Mucosa of stomach (tissue), 1 donor: ENCODE results near the gene TKTL1.

ENCODE experiments used
- H3K27me3 ChIP-seq: one replicate; pipeline ENCODE4 v1.7.0; 2013; ENCODE audit warnings: mild to moderate bottlenecking, low read length; ENCODE audit not compliant: control insufficient read depth, insufficient read depth
- H3K36me3 ChIP-seq: one replicate; pipeline ENCODE4 v1.7.0; 2013; ENCODE audit warnings: low read length; ENCODE audit not compliant: control insufficient read depth, insufficient read depth
- H3K4me1 ChIP-seq: one replicate; pipeline ENCODE4 v1.7.0; 2013; ENCODE audit warnings: mild to moderate bottlenecking, low read length; ENCODE audit not compliant: control insufficient read depth, insufficient read depth
- H3K4me3 ChIP-seq: one replicate; pipeline ENCODE4 v1.7.0; 2013; ENCODE audit warnings: low read length
- H3K9ac ChIP-seq: one replicate; pipeline ENCODE4 v1.7.0; 2013; ENCODE audit warnings: mild to moderate bottlenecking, low read length, moderate library complexity
- H3K9me3 ChIP-seq: one replicate; pipeline ENCODE4 v1.7.0; 2013; ENCODE audit warnings: mild to moderate bottlenecking, low read length, moderate library complexity; ENCODE audit not compliant: control insufficient read depth
- donor health status: Pancreatic carcinoma.

Gene TKTL1

DNA sequence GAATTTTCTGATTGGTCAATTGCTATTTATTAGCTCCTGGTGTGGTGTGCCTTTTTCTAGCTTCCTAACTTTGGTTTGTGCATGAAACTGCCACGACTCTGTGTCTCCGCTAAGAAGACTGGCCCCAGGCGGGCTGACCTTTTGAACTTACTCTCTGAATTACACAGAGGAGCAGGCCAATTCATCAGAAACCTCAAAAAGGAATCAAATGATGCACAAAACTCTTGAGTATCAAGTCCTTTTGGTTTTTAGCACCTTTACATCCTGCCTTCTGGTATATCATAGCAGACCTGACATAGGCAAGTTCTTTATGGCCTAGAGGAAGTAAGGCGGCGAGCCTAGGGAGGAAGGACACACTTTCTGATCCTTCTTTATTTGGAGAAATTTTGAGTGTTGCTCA is 17.6 kb downstream of the TKTL1 start:
- Histone ChIP-seq H3K9ac (no peak overlapping the region), H3K9me3 (no peaks in the 10 kb centered on the region), H3K4me3 (no peak overlapping the region), H3K4me1 (no peaks in the 10 kb centered on the region), H3K36me3 (no peaks in the 10 kb centered on the region), H3K27me3 (no peaks in the 10 kb centered on the region)

DNA sequence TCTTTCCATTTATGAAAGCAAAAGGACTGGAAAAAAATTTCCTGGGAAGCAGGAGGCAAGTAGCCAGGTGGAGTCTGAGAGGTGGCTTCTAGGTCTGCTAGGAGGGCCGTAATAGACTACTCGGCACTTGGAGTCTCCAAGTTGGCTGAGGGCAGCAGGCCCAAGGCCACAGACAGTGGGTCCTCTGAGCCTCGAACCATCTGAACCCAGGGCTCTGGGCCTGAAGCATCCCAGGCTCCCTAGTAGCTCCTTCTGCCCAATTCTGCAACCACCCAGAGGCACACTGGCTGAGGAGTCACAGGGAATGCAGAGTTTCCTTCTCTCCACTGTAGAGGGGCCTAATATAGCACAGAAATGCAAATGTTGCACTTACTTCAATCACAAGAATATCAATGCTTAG is 19.8 kb downstream of the TKTL1 start:
- Histone ChIP-seq H3K27me3 (no peaks in the 10 kb centered on the region), H3K4me3 (no peak overlapping the region), H3K4me1 (no peaks in the 10 kb centered on the region), H3K36me3 (no peaks in the 10 kb centered on the region), H3K9me3 (no peaks in the 10 kb centered on the region), H3K9ac (no peak overlapping the region)

DNA sequence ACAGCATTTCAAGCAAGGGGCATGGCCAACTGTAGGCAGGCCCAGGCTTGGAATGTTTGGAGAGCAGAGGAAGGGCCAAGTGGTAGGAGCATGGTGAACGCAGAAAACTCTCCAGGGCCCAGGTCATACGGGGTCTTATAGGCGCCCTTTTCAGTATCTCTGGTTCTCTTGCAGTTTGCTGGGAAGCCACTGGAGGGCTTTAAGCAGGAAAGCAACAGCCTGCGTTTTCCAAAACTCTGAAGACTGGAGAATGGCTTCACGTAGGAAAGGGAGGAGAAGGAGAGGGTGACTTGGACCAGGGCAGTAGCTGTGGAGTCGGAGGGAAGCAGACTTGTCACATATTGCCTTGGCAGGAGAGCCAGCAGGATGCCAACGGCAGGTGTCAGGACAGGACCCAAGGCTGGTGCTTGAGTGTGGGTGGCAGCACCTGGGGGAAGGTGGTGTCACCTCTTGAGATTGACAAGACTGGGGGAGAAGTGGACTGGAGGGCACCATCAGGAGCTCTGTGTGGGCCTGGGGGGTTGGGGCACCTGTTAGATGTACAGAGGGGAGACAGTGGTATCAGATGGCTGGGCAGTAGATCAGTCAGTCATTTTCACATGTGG is 21.9 kb downstream of the TKTL1 start:
- H3K9ac ChIP-seq, result no peak overlapping the region
- no peaks in the 10 kb centered on the region for H3K4me1 ChIP-seq
- H3K27me3 ChIP-seq, result no peaks in the 10 kb centered on the region
- H3K9me3 ChIP-seq, result no peaks in the 10 kb centered on the region
- H3K36me3 ChIP-seq, result no peaks in the 10 kb centered on the region
- no peak overlapping the region for H3K4me3 ChIP-seq

DNA sequence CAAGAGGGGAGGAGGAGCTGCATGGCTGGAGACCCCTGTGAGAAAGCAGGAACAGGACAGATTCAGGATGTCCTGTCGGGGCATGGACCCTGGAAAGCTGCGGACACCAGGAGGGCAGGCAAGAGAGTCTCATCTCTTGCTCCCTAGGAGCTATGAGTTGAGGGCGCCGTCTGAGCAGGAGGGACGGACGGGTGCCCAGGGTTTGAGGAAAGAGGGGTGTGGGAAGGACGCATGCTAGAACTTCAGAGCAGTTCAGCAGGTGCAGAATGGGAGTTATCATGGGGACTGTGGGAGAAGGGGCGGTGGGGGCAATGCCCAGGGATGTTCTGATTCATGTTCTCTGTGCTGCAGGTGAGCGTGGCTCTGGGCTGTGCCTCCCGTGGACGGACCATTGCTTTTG is 24.8 kb downstream of the TKTL1 start:
- Histone ChIP-seq H3K27me3 (no peaks in the 10 kb centered on the region), H3K9me3 (no peaks in the 10 kb centered on the region), H3K9ac (no peak overlapping the region), H3K4me3 (no peak overlapping the region), H3K36me3 (no peaks in the 10 kb centered on the region), H3K4me1 (no peaks in the 10 kb centered on the region)

DNA sequence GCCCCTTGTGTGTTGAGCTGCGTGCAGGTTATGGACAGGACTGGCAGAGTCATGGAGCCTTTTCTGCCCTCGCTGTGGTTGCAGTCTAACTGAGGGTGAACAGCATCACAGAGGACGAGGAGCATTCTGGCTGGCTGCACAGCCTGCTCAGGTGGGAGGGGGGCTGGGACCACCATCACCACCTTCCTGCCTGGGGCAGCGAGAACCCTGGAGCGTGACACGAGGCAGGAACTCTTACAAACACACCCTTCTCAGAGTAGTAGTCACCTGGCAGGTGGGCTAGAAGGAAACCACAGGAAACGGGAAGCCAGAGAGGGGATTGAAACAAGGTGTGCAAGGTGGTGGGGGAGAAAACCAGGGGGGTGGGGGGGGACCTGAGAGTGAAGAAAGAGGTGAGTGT is 25.6 kb downstream of the TKTL1 start:
- no peak overlapping the region for H3K9ac ChIP-seq
- H3K4me1 ChIP-seq, result no peaks in the 10 kb centered on the region
- H3K36me3 ChIP-seq, result no peaks in the 10 kb centered on the region
- H3K27me3 ChIP-seq, result no peaks in the 10 kb centered on the region
- no peaks in the 10 kb centered on the region for H3K9me3 ChIP-seq
- no peak overlapping the region for H3K4me3 ChIP-seq

DNA sequence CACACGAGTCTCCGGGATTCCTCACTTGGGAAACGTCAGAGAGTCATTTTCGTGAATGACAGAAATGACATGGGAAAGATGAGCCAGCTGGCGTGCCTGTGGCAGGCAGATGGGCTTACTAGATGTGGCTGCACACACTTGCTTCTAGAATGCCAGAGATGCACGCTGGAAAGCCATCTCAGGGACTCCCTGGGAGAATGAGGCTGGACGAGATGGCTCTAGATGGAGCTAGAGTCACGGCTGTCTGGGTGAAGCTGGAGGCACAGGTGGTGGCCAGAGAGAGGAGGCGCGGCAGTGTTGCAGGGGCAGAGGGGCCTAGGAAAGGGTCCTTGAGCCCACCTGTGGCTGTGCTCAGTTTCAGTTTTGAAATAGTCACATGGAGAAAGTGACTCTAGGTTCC is 26.0 kb downstream of the TKTL1 start:
- Histone ChIP-seq H3K4me1 (no peaks in the 10 kb centered on the region), H3K4me3 (no peak overlapping the region), H3K9me3 (no peaks in the 10 kb centered on the region), H3K36me3 (no peaks in the 10 kb centered on the region), H3K9ac (no peak overlapping the region), H3K27me3 (no peaks in the 10 kb centered on the region)

DNA sequence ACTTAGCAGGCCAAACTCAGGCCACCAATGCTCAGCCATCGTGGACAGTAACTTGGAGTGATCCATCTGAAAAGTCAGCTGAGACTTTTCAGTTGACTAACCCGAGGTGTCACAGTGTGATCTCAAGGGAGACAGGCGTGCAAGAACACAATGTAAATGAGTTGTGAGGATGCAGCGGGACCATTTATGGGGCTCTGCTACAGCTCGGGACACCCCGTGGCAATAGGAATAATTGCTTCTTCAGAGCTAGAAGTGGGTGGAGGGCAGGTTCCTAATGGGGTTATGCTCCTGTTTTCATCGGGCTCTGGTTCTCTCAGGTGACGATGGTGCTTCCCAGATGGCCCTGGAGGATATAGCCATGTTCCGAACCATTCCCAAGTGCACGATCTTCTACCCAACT is 27.3 kb downstream of the TKTL1 start:
- Histone ChIP-seq H3K36me3 (no peaks in the 10 kb centered on the region), H3K4me3 (no peak overlapping the region), H3K27me3 (no peaks in the 10 kb centered on the region), H3K4me1 (no peaks in the 10 kb centered on the region), H3K9ac (no peak overlapping the region), H3K9me3 (no peaks in the 10 kb centered on the region)

DNA sequence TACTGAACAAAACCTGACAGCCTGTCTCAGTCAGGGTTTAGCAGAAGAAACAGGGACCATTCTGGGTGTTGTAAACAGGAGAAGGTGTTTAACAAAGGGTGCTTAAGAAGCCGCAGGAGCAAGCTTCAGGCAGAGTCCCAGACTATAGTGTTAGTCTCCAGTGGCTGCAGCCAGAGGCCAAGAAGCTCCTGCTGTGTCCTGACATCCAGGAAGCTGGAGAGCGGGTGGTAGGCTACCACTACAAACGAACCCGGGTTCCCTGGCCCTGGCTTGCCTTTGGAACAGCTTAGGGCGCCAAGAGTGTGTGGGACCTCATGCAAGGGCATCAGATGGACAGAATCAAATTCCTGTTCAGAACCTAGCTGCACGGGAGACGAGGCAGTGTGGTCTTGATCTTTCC is 27.9 kb downstream of the TKTL1 start:
- Histone ChIP-seq H3K27me3 (no peaks in the 10 kb centered on the region), H3K36me3 (no peaks in the 10 kb centered on the region), H3K4me1 (no peaks in the 10 kb centered on the region), H3K9ac (no peak overlapping the region), H3K9me3 (no peaks in the 10 kb centered on the region), H3K4me3 (no peak overlapping the region)

DNA sequence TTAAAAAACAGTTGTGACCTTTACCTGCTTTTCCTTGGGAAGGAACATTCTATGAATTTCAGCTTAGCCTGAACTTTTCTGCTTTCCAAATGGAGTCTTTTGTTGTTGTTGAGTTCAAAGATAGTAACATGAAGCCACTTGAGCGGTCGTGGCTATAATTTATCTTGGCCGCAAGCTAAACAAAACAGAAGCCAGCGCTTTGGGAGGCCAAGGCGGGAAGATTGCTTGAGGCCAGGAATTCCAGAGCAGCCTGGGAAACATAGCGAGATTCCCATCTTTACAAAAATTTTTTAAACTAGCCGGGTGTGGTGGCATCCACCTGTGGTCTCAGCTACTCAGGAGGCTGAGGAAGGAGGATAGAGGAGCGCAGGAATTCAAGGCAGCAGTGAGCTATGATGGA is 29.9 kb downstream of the TKTL1 start:
- no peaks in the 10 kb centered on the region for H3K36me3 ChIP-seq
- no peaks in the 10 kb centered on the region for H3K9me3 ChIP-seq
- H3K4me3 ChIP-seq, result no peak overlapping the region
- H3K27me3 ChIP-seq, result no peaks in the 10 kb centered on the region
- H3K4me1 ChIP-seq, result no peaks in the 10 kb centered on the region
- no peak overlapping the region for H3K9ac ChIP-seq

DNA sequence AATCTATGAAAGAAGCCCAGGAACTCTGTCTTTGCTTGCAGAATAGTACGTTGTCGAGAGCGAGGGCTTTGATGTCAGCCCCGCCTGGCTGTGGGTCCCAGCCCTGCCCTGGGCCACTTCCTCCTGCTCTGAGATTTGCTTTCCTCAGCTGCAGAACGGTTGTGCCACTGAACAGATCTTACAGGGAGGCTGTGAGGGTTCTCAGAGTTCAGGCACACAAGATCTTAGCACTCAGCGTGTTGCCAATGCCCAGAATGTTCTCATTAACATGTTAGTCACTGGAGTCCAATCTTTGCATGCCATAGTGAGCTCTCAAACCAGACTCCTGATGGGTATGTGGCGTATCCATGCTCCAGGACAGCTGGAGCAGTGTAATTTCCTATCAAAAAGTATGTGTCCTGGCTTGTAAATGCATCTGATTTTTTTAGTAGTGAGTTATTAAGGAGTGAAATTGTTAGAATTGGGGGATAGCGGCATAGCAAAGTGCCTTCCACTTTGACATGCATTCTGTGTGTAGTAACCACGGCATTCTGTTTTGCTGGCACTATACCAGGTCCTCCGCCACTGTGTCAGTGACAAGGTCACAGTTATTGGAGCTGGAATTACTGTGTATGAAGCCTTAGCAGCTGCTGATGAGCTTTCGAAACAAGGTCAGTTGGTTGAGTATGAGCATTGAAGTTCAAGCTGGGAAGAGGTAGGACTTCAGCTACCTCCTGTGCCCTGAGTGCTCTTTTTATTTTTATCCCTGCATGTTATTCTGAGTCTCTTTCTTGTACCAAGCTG is 31.6 kb downstream of the TKTL1 start:
- H3K9ac ChIP-seq, result no peak overlapping the region
- no peaks in the 10 kb centered on the region for H3K9me3 ChIP-seq
- no peak overlapping the region for H3K4me3 ChIP-seq
- H3K4me1 ChIP-seq, result no peaks in the 10 kb centered on the region
- no peaks in the 10 kb centered on the region for H3K36me3 ChIP-seq
- no peaks in the 10 kb centered on the region for H3K27me3 ChIP-seq

DNA sequence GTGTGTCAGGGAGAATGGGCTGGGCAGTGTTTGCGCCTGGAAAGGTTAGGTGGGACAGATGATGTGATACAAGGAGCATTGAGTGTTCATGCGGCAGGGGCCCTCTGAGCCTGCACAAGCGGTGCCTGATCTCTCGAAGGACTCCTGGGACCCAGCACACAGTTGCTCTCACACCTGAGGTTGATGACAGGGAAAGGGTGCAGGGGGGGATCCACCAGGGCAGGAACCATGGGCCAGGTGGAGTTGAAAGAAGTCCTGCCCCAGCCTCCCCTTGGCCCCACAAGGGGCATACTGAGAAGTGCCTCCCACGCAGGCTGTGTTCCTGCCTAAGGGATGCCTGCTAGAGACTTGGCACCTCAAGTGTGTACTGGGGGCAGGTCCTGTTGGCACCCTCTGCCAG is 33.1 kb downstream of the TKTL1 start:
- Histone ChIP-seq H3K4me3 (no peak overlapping the region), H3K9me3 (no peaks in the 10 kb centered on the region), H3K27me3 (no peaks in the 10 kb centered on the region), H3K9ac (no peak overlapping the region), H3K36me3 (no peaks in the 10 kb centered on the region), H3K4me1 (no peaks in the 10 kb centered on the region)

DNA sequence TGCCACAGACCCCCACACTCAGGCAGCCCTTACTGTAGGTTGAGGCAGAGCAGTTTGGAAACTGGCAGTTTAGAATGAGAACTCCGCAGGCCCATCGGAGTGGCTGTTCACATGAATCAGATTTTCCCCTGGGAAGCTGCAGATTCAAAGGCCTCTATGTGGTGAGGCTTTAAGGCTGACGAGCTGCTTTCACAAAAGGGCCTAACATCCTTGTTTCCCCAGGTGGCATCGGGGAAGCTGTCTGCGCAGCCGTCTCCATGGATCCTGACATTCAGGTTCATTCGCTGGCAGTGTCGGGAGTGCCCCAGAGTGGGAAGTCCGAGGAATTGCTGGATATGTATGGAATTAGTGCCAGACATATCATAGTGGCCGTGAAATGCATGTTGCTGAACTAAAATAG is 33.7 kb downstream of the TKTL1 start:
- no peaks in the 10 kb centered on the region for H3K27me3 ChIP-seq
- H3K36me3 ChIP-seq, result no peaks in the 10 kb centered on the region
- no peak overlapping the region for H3K9ac ChIP-seq
- no peak overlapping the region for H3K4me3 ChIP-seq
- no peaks in the 10 kb centered on the region for H3K9me3 ChIP-seq
- H3K4me1 ChIP-seq, result no peaks in the 10 kb centered on the region
